H1 (cell line): ENCODE measurements around the gene ZNF57. TPM values are rescaled to one million over a fixed set of nuclear protein-coding genes. Genes with fewer than 3 reads are reported as not detected.
A peak's percentile ranks its signal among the peaks of the same experiment; 100 is the strongest.

Experiments
- ASH2L ChIP-seq: fragments of 200-600, 300-600 bp; sonication (generic); IDR thresholded peaks from one replicate; pipeline ENCODE4 v1.7.1; 2017; ENCODE audit warnings: low read length
- CEBPB ChIP-seq: IDR thresholded peaks from 2 replicates; pipeline ENCODE4 v1.6.1; 2012; ENCODE audit warnings: low read depth, low read length
- CREB1 ChIP-seq: IDR thresholded peaks from 2 replicates; pipeline ENCODE4 v1.6.1; 2012; ENCODE audit warnings: inconsistent platforms
- CTCF ChIP-seq, 3 experiments: IDR thresholded peaks; 1 replicate in 2 of 3; 2 replicates in 1 of 3; pipeline versions ENCODE4 v1.5.1 to v1.6.1; 2011; ENCODE audit warnings: low read length in 3 of 3, mild to moderate bottlenecking in 3 of 3, inconsistent platforms in 2 of 3, low read depth in 1 of 3, moderate library complexity in 1 of 3; ENCODE audit not compliant: insufficient read depth in 1 of 3; ENCODE audit errors: control extremely low read depth in 1 of 3
- HDAC2 ChIP-seq, 2 experiments: fragments of 300-600 bp in 1 of 2; sonication (generic) in 1 of 2; IDR thresholded peaks; 2 replicates each; pipeline ENCODE4 v1.6.1; 2011 to 2012; ENCODE audit warnings: low read depth in 2 of 2, low read length in 2 of 2, mild to moderate bottlenecking in 2 of 2, moderate library complexity in 2 of 2, borderline replicate concordance in 1 of 2, inconsistent platforms in 1 of 2
- KDM1A ChIP-seq: fragments of 200-600, 300-600 bp; sonication (generic); IDR thresholded peaks from 2 replicates; pipeline ENCODE4 v1.7.1; 2016; ENCODE audit warnings: mild to moderate bottlenecking, low read length, borderline replicate concordance
- KDM4A ChIP-seq: IDR thresholded peaks from one replicate; pipeline ENCODE4 v1.7.1; 2012; ENCODE audit warnings: low read depth, mild to moderate bottlenecking, moderate library complexity, low read length, inconsistent platforms; ENCODE audit not compliant: severe bottlenecking
- NANOG ChIP-seq: IDR thresholded peaks from 2 replicates; pipeline ENCODE4 v1.6.1; 2011; ENCODE audit warnings: low read length, low read depth, mild to moderate bottlenecking, inconsistent platforms; ENCODE audit not compliant: insufficient read depth, poor library complexity, severe bottlenecking
- TAF1 ChIP-seq: IDR thresholded peaks from 2 replicates; pipeline ENCODE4 v1.6.1; 2011; ENCODE audit warnings: mild to moderate bottlenecking, low read depth, low read length
- TBP ChIP-seq: IDR thresholded peaks from 2 replicates; pipeline ENCODE4 v1.6.1; 2011; ENCODE audit warnings: low read depth, low read length, improper control_type of control experiment
- polyA plus RNA-seq, 7 experiments: library from polyadenylated mRNA; depleted of rRNA in 3 of 7; stranded (reverse) in 5 of 7; unstranded in 2 of 7; fragments of >200 nt in 5 of 7; fragments of 200-250 nt in 2 of 7; gene quantifications; 1 replicate in 5 of 7; 2 replicates in 1 of 7; 4 replicates in 1 of 7; pipeline versions ENCODE4 v1.2.1 to v1.2.3, GENCODE V29; 2011 to 2013; ENCODE audit warnings: missing spikeins in 2 of 7, mixed read lengths in 2 of 7
- total RNA-seq: library from RNA; stranded (reverse); fragmentation: NEBNext Ultra II Directional; extraction: Animal tissue kit (Norgen Biotek cat#: 25700); gene quantifications from 2 replicates; pipeline ENCODE4 v1.2.1, GENCODE V29; 2021
- TF ChIP-seq, protein P1 (sequence below): IDR thresholded peaks from 2 replicates; pipeline ENCODE4 v1.6.1; 2012; ENCODE audit warnings: low read length, inconsistent platforms
- TF ChIP-seq, protein P2 (sequence below): IDR thresholded peaks from 2 replicates; pipeline ENCODE4 v1.6.1; 2012; ENCODE audit warnings: inconsistent platforms

ZNF57 gene
- total and polyA plus RNA-seq, 2 of the 8 experiments (the other 6 are each of a cell fraction or from before 2014, with no cell fraction given), result 4.9 to 8.9 TPM

GRCh38 chr19:2900296-2901252 is at the start of gene ZNF57 (continued):
- TF ChIP-seq TBP (0 out of 2 replicates have a peak, but pooled peaks have one; percentile 30), CTCF (IDR thresholded peaks at IDR 0.05; ENCODE audit: control extremely low read depth in 1 of 3, insufficient read depth in 1 of 3, low read depth in 1 of 3, low read length in 3 of 3) (no peak), KDM4A (peak; percentile 96), HDAC2 (IDR thresholded peaks at IDR 0.05; ENCODE audit: borderline replicate concordance in 1 of 2, low read depth in 2 of 2, low read length in 2 of 2) (peak in 1 of 2 experiments; percentile 88; a peak in 2 of 4 replicates), CREB1 (peak; percentile 42; the same call in 1 of the 2 replicates), CEBPB (no peak), TAF1 (peak; percentile 19; the same call in 1 of the 2 replicates), KDM1A (peak; percentile 12; the same call in 1 of the 2 replicates), NANOG (no peak), ASH2L (peak; percentile 54)
- TF ChIP-seq, protein P1, sequence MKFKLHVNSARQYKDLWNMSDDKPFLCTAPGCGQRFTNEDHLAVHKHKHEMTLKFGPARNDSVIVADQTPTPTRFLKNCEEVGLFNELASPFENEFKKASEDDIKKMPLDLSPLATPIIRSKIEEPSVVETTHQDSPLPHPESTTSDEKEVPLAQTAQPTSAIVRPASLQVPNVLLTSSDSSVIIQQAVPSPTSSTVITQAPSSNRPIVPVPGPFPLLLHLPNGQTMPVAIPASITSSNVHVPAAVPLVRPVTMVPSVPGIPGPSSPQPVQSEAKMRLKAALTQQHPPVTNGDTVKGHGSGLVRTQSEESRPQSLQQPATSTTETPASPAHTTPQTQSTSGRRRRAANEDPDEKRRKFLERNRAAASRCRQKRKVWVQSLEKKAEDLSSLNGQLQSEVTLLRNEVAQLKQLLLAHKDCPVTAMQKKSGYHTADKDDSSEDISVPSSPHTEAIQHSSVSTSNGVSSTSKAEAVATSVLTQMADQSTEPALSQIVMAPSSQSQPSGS, result no peak
- TF ChIP-seq, protein P2, sequence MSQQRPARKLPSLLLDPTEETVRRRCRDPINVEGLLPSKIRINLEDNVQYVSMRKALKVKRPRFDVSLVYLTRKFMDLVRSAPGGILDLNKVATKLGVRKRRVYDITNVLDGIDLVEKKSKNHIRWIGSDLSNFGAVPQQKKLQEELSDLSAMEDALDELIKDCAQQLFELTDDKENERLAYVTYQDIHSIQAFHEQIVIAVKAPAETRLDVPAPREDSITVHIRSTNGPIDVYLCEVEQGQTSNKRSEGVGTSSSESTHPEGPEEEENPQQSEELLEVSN, result peak; percentile 57; the same call in 1 of the 2 replicates
